ENCODE data around the gene IDNK.
"Not testable (repeated sequence)": the region's sequence is repeated elsewhere in the genome, so short reads cannot be mapped to it uniquely, and the experiment has no call there.

Gene IDNK

GRCh38 chr9:83622939-83623678 lies at the start of gene IDNK:
Gene IDNK (plus strand): TSS chr9:83623143. CDS start chr9:83623172, 29 bp downstream.
- in situ Hi-C loops (cut with HindIII; ENCODE audit: low sequenced_read_pairs), result no loop called here

GRCh38 chr9:83574482-83574881 lies 48.5 kb upstream of the IDNK start:
- in situ Hi-C loops (cut with HindIII; ENCODE audit: low sequenced_read_pairs), result no loop called here

- in situ Hi-C loops (cut with HindIII; ENCODE audit: low sequenced_read_pairs), result no loop called here
These were observed 40.9 kb upstream of the IDNK start for GRCh38 chr9:83582029-83582428.

GRCh38 chr9:83583151-83584014 lies 39.6 kb upstream of the IDNK start:
- in situ Hi-C loops (cut with HindIII; ENCODE audit: low sequenced_read_pairs), result no loop called here

GRCh38 chr9:83584995-83585394 lies 37.9 kb upstream of the IDNK start:
- in situ Hi-C loops (cut with HindIII; ENCODE audit: low sequenced_read_pairs), result no loop called here

- in situ Hi-C loops (cut with HindIII; ENCODE audit: low sequenced_read_pairs), result no loop called here
These were observed 34.7 kb upstream of the IDNK start for GRCh38 chr9:83588256-83588655.

GRCh38 chr9:83596899-83597504 lies 25.9 kb upstream of the IDNK start:
- in situ Hi-C loops (cut with HindIII; ENCODE audit: low sequenced_read_pairs), result no loop called here

- in situ Hi-C loops (cut with HindIII; ENCODE audit: low sequenced_read_pairs), result no loop called here
These were observed 24.5 kb upstream of the IDNK start for GRCh38 chr9:83598487-83598886.

GRCh38 chr9:83599071-83599470 lies 23.9 kb upstream of the IDNK start:
- in situ Hi-C loops (cut with HindIII; ENCODE audit: low sequenced_read_pairs), result no loop called here

- in situ Hi-C loops (cut with HindIII; ENCODE audit: low sequenced_read_pairs), result no loop called here
These were observed 21.5 kb upstream of the IDNK start for GRCh38 chr9:83601463-83601862.

- in situ Hi-C loops (cut with HindIII; ENCODE audit: low sequenced_read_pairs), result not testable (repeated sequence)
These were observed 15.3 kb upstream of the IDNK start for GRCh38 chr9:83607620-83608019.

- in situ Hi-C loops (cut with HindIII; ENCODE audit: low sequenced_read_pairs), result not testable (repeated sequence)
These were observed 9.6 kb upstream of the IDNK start for GRCh38 chr9:83613298-83613697.

GRCh38 chr9:83617299-83617698 lies 5.6 kb upstream of the IDNK start:
- in situ Hi-C loops (cut with HindIII; ENCODE audit: low sequenced_read_pairs), result no loop called here

GRCh38 chr9:83620841-83621636 lies 1.9 kb upstream of the IDNK start:
- in situ Hi-C loops (cut with HindIII; ENCODE audit: low sequenced_read_pairs), result no loop called here

GRCh38 chr9:83622433-83622938 lies 457 bp upstream of the IDNK start:
- in situ Hi-C loops (cut with HindIII; ENCODE audit: low sequenced_read_pairs), result no loop called here

GRCh38 chr9:83623679-83624076 lies 735 bp downstream of the IDNK start:
- in situ Hi-C loops (cut with HindIII; ENCODE audit: low sequenced_read_pairs), result no loop called here

GRCh38 chr9:83625178-83625577 lies 2.2 kb downstream of the IDNK start:
- in situ Hi-C loops (cut with HindIII; ENCODE audit: low sequenced_read_pairs), result no loop called here

- in situ Hi-C loops (cut with HindIII; ENCODE audit: low sequenced_read_pairs), result no loop called here
These were observed 5.6 kb downstream of the IDNK start for GRCh38 chr9:83628540-83628939.

GRCh38 chr9:83629433-83630104 lies 6.6 kb downstream of the IDNK start:
- in situ Hi-C loops (cut with HindIII; ENCODE audit: low sequenced_read_pairs), result no loop called here

GRCh38 chr9:83630938-83631457 lies 8.1 kb downstream of the IDNK start:
- in situ Hi-C loops (cut with HindIII; ENCODE audit: low sequenced_read_pairs), result no loop called here
